Nephron progenitor cell (in vitro differentiated cells): Measurements from ENCODE around the gene CCDC87.
A peak's percentile ranks its signal among the peaks of the same experiment; 100 is the strongest.

ENCODE experiments used
- DNase-seq: peaks from one replicate; pipeline ENCODE4 v3.0.0; 2021
- H3K27ac Mint-ChIP-seq: 2 replicates; pipeline ENCODE4 v1.8.0; 2021; ENCODE audit warnings: mild to moderate bottlenecking, moderate library complexity, mixed read lengths
- H3K27me3 Mint-ChIP-seq: 2 replicates; pipeline ENCODE4 v1.8.0; 2021; ENCODE audit warnings: mild to moderate bottlenecking, low read depth, mixed read lengths; ENCODE audit not compliant: poor library complexity
- H3K36me3 Mint-ChIP-seq: 2 replicates; pipeline ENCODE4 v1.8.0; 2021; ENCODE audit warnings: low read depth, mixed read lengths
- H3K4me1 Mint-ChIP-seq: 2 replicates; pipeline ENCODE4 v1.8.0; 2021; ENCODE audit warnings: mixed read lengths
- H3K4me3 Mint-ChIP-seq: 2 replicates; pipeline ENCODE4 v1.8.0; 2021; ENCODE audit warnings: mild to moderate bottlenecking, moderate library complexity, mixed read lengths
- H3K9me3 Mint-ChIP-seq: 2 replicates; pipeline ENCODE4 v1.8.0; 2021; ENCODE audit warnings: mild to moderate bottlenecking, moderate library complexity, mixed read lengths
- CTCF ChIP-seq: fragments of 200-600 bp; sonication (generic); IDR thresholded peaks from 2 replicates; pipeline ENCODE4 v1.5.0; 2021; ENCODE audit warnings: antibody characterized with exemption

The CCDC87 gene

GRCh38 chr11:66626926-66627325 is 34.1 kb upstream of the CCDC87 start:
- Mint-ChIP-seq H3K27ac (no peak overlapping the region), H3K27me3 (peaks cover 3% of the 10 kb centered on the region), H3K4me1 (peaks cover 4% of the 10 kb centered on the region), H3K4me3 (no peak overlapping the region), H3K9me3 (no peaks in the 10 kb centered on the region), H3K36me3 (peaks cover 83% of the 10 kb centered on the region)
- no peak for DNase-seq
- TF ChIP-seq CTCF = no peak

GRCh38 chr11:66626382-66626781 is 33.5 kb upstream of the CCDC87 start:
- Mint-ChIP-seq H3K27me3 (peaks cover 3% of the 10 kb centered on the region), H3K9me3 (no peaks in the 10 kb centered on the region), H3K4me1 (peaks cover 4% of the 10 kb centered on the region), H3K36me3 (peaks cover 78% of the 10 kb centered on the region), H3K4me3 (no peak overlapping the region), H3K27ac (no peak overlapping the region)
- no peak for TF ChIP-seq CTCF
- DNase-seq = no peak

- TF ChIP-seq CTCF = no peak
- peaks cover 3% of the 10 kb centered on the region for H3K27me3 Mint-ChIP-seq
- DNase-seq = no peak
- no peaks in the 10 kb centered on the region for H3K9me3 Mint-ChIP-seq
- peaks cover 9% of the 10 kb centered on the region for H3K4me1 Mint-ChIP-seq
- no peak overlapping the region for H3K27ac Mint-ChIP-seq
- H3K36me3 Mint-ChIP-seq = peaks cover 76% of the 10 kb centered on the region
- no peak overlapping the region for H3K4me3 Mint-ChIP-seq
Measured at GRCh38 chr11:66625752-66626149, 32.9 kb upstream of the CCDC87 start.

- Mint-ChIP-seq H3K27me3 (peaks cover 3% of the 10 kb centered on the region), H3K36me3 (peaks cover 73% of the 10 kb centered on the region), H3K4me3 (no peak overlapping the region), H3K27ac (no peak overlapping the region), H3K9me3 (no peaks in the 10 kb centered on the region), H3K4me1 (peaks cover 9% of the 10 kb centered on the region)
- no peak for DNase-seq
- no peak for TF ChIP-seq CTCF
Measured at GRCh38 chr11:66625041-66625751, 32.3 kb upstream of the CCDC87 start.

GRCh38 chr11:66624450-66624849 is 31.6 kb upstream of the CCDC87 start:
- peaks cover 17% of the 10 kb centered on the region for H3K4me1 Mint-ChIP-seq
- TF ChIP-seq CTCF = no peak
- DNase-seq = no peak
- H3K27ac Mint-ChIP-seq = no peak overlapping the region
- peaks cover 72% of the 10 kb centered on the region for H3K36me3 Mint-ChIP-seq
- H3K9me3 Mint-ChIP-seq = no peaks in the 10 kb centered on the region
- H3K4me3 Mint-ChIP-seq = no peak overlapping the region
- peaks cover 3% of the 10 kb centered on the region for H3K27me3 Mint-ChIP-seq

GRCh38 chr11:66619080-66619554 is 26.3 kb upstream of the CCDC87 start:
- Mint-ChIP-seq H3K4me1 (peaks cover 47% of the 10 kb centered on the region), H3K9me3 (no peaks in the 10 kb centered on the region), H3K27ac (peak overlapping the region; percentile 76), H3K4me3 (peak overlapping the region; percentile 96), H3K27me3 (peaks cover 8% of the 10 kb centered on the region), H3K36me3 (peaks cover 53% of the 10 kb centered on the region)
- TF ChIP-seq CTCF = no peak
- DNase-seq = no peak
